CD8-positive, alpha-beta memory T cell (primary cell): Measurements from ENCODE around the gene BNIPL. TPM values are rescaled to one million over a fixed set of nuclear protein-coding genes. Genes with fewer than 3 reads are reported as not detected.

Experiments
- CTCF ChIA-PET: fragments of 350-600 bp; sonication (Branson Sonifier 250); formaldehyde crosslinking; loops from one replicate; lab custom pipeline; 2021; ENCODE audit warnings: antibody characterized with exemption; lab: Charles Lee
- POLR2A ChIA-PET: fragments of 350-600 bp; sonication (Branson Sonifier 250); formaldehyde crosslinking; loops from one replicate; lab custom pipeline; 2021; ENCODE audit warnings: antibody characterized with exemption; lab: Charles Lee
- DNase-seq, 5 donors: peaks; one replicate each; pipeline versions ENCODE4 v3.0.0 to v3.0.0-alpha.2; 2020 to 2022; ENCODE audit warnings: mixed read lengths in 1 of 5
- H3K27ac ChIP-seq: one replicate; pipeline ENCODE4 v1.7.0; 2013; ENCODE audit warnings: low read depth, mild to moderate bottlenecking, low read length, moderate library complexity
- H3K27me3 ChIP-seq: 2 replicates; pipeline ENCODE4 v1.7.0; 2013; ENCODE audit warnings: low read length, mild to moderate bottlenecking; ENCODE audit not compliant: insufficient read depth, poor library complexity, severe bottlenecking
- H3K36me3 ChIP-seq: 2 replicates; pipeline ENCODE4 v1.7.0; 2013; ENCODE audit warnings: mild to moderate bottlenecking, low read length, moderate library complexity; ENCODE audit not compliant: insufficient read depth
- H3K4me1 ChIP-seq: 2 replicates; pipeline ENCODE4 v1.7.0; 2013; ENCODE audit warnings: mild to moderate bottlenecking, low read length, moderate library complexity; ENCODE audit not compliant: insufficient read depth
- H3K4me3 ChIP-seq: 2 replicates; pipeline ENCODE4 v1.7.0; 2013; ENCODE audit warnings: mild to moderate bottlenecking, low read length
- H3K9me3 ChIP-seq: 2 replicates; pipeline ENCODE4 v1.7.0; 2013; ENCODE audit warnings: mild to moderate bottlenecking, low read length
- H3K27ac Mint-ChIP-seq, 8 donors: one replicate each; pipeline ENCODE4 v1.8.0; 2020 to 2021; ENCODE audit warnings: mixed read lengths in 8 of 8, mild to moderate bottlenecking in 6 of 8, inconsistent platforms in 3 of 8, moderate library complexity in 3 of 8
- H3K27me3 Mint-ChIP-seq, 2 donors: one replicate each; pipeline ENCODE4 v1.8.0; 2020 to 2021; ENCODE audit warnings: mixed read lengths in 2 of 2, mild to moderate bottlenecking in 1 of 2, moderate library complexity in 1 of 2
- H3K36me3 Mint-ChIP-seq, 3 donors: one replicate each; pipeline ENCODE4 v1.8.0; 2020 to 2021; ENCODE audit warnings: mixed read lengths in 3 of 3, inconsistent platforms in 1 of 3, mild to moderate bottlenecking in 1 of 3
- H3K4me1 Mint-ChIP-seq, 3 donors: one replicate each; pipeline ENCODE4 v1.8.0; 2020 to 2021; ENCODE audit warnings: mixed read lengths in 3 of 3, inconsistent platforms in 1 of 3, mild to moderate bottlenecking in 1 of 3
- H3K4me3 Mint-ChIP-seq, 7 donors: one replicate each; pipeline ENCODE4 v1.8.0; 2020 to 2021; ENCODE audit warnings: mixed read lengths in 7 of 7, mild to moderate bottlenecking in 6 of 7, moderate library complexity in 4 of 7, inconsistent platforms in 2 of 7
- H3K9me3 Mint-ChIP-seq, 5 donors: one replicate each; pipeline ENCODE4 v1.8.0; 2020 to 2022; ENCODE audit warnings: mixed read lengths in 5 of 5, mild to moderate bottlenecking in 3 of 5, moderate library complexity in 2 of 5, inconsistent platforms in 1 of 5
- polyA plus RNA-seq: library from polyadenylated mRNA; unstranded; fragments of 300-500 nt; fragmentation: Illumina TruSeq; gene quantifications from one replicate; pipeline ENCODE4 v1.2.3, GENCODE V29; 2021
- total RNA-seq, 2 experiments: library from RNA; stranded (reverse); gene quantifications; one replicate each; pipeline ENCODE4 v1.2.3, GENCODE V29; 2021

The BNIPL gene
- total and polyA plus RNA-seq, 3 experiments from 2014 or later, result 0.08 to 1.3 (median 0.75) TPM

DNA sequence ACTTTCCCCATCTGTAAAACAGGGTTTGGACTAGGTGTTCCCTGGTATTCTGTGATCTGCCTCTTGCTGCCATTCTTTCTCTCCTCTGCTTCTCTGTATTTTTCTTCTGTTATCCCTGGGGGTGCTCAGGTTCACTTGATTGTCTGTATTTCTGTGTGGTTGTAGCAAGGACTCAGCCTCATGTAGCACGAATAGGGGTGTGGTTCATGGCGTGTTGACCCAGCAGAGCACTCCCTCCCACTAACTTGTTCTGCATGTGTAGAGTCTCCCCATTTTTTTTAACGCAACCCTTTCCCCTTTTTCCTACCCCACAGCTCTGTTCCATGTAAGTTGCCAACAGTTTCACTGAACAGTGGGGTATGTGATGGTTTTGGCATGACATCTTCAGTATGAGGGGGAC, 1.2 kb upstream of the BNIPL start:
- no peak overlapping the region for H3K27ac ChIP-seq
- no peak overlapping the region for H3K4me3 Mint-ChIP-seq
- ChIA-PET POLR2A (no interaction called here), CTCF (no interaction called here)
- H3K36me3 Mint-ChIP-seq, result peaks cover 0 to 37% (median 16%) of the 10 kb centered on the region in 3 donors
- H3K4me1 ChIP-seq, result no peaks in the 10 kb centered on the region
- H3K27ac Mint-ChIP-seq, result peak overlapping the region in 5 of 8 donors; percentile 2 to 80 (median 59)
- no peaks in the 10 kb centered on the region for H3K9me3 ChIP-seq
- H3K27me3 Mint-ChIP-seq, result no peaks in the 10 kb centered on the region
- H3K4me1 Mint-ChIP-seq, result peaks cover 0 to 6% (median 4%) of the 10 kb centered on the region in 3 donors
- no peak for DNase-seq
- H3K27me3 ChIP-seq, result no peaks in the 10 kb centered on the region
- H3K4me3 ChIP-seq, result no peak overlapping the region
- H3K9me3 Mint-ChIP-seq, result no peaks in the 10 kb centered on the region
- peaks cover 16% of the 10 kb centered on the region for H3K36me3 ChIP-seq

DNA sequence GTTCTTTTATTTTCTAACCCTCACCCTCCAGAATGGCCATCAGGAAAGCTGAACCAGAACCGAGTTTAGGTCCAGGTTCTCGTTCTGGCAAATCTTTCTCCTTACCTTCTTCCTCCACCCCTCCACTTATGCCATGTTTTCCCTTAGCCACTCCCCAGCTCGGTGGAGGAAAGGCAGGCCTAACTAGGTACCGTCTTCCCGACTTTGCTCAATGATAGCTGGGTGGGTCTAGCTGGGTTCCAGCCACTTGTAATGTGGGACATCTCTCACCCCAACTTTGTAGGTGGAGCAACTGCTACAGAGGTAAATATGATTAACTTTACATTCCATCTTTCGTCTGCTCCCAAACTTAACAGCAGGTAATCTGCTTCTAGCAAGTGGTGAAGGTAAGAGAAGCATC, 646 bp downstream of the BNIPL start:
- Histone ChIP-seq H3K9me3 (no peaks in the 10 kb centered on the region), H3K36me3 (peaks cover 12% of the 10 kb centered on the region), H3K4me1 (no peaks in the 10 kb centered on the region), H3K27me3 (no peaks in the 10 kb centered on the region), H3K27ac (no peak overlapping the region), H3K4me3 (no peak overlapping the region)
- peaks cover 0 to 23% (median 10%) of the 10 kb centered on the region in 3 donors for H3K36me3 Mint-ChIP-seq
- no peaks in the 10 kb centered on the region for H3K9me3 Mint-ChIP-seq
- H3K27ac Mint-ChIP-seq, result peak overlapping the region in 4 of 8 donors; percentile 58 to 90 (median 66)
- CTCF ChIA-PET, result interaction anchor here (1.2 to 2.0 kb wide), 2 partner anchors 12 to 23 kb away, joined by 4 to 6 read pairs; partner anchors contain the start of genes CDC42SE1 and MLLT11
- no peak overlapping the region for H3K4me3 Mint-ChIP-seq
- DNase-seq, result no peak
- peaks cover 0 to 6% (median 4%) of the 10 kb centered on the region in 3 donors for H3K4me1 Mint-ChIP-seq
- no peaks in the 10 kb centered on the region for H3K27me3 Mint-ChIP-seq
- POLR2A ChIA-PET, result interaction anchor here (0.7 kb wide), 1 partner anchor 33 kb away, joined by 6 read pairs; no protein-coding TSS in a partner anchor

DNA sequence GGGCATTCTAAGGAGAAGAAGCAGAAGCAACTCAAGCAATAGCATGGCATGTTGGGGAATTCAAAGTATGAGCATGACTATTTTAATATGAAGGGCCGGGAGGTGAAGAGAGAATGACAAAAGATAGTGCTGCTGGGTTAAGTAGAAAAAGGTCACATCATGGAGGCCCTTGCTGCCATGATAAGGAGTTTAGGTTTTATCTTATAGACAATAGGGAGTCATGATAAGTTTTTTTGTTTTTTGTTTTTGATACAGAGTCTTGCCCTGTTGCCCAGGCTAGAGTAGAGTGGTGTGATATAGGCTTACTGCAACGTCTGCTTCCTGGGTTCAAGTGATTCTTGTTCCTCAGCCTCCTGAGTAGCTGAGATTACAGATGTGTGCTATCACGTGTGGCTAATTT, 3.1 kb downstream of the BNIPL start:
- H3K4me3 ChIP-seq, result no peak overlapping the region
- Mint-ChIP-seq H3K27me3 (no peaks in the 10 kb centered on the region), H3K36me3 (peaks cover 0 to 13% (median 9%) of the 10 kb centered on the region in 3 donors), H3K9me3 (no peaks in the 10 kb centered on the region), H3K4me3 (no peak overlapping the region), H3K4me1 (peaks cover 10 to 19% (median 12%) of the 10 kb centered on the region in 3 donors), H3K27ac (peak overlapping the region in 1 of 8 donors; percentile 15)
- H3K27ac ChIP-seq, result no peak overlapping the region
- H3K4me1 ChIP-seq, result peaks cover 8% of the 10 kb centered on the region
- no peaks in the 10 kb centered on the region for H3K27me3 ChIP-seq
- H3K9me3 ChIP-seq, result no peaks in the 10 kb centered on the region
- ChIA-PET CTCF (interaction anchor here (3.7 kb wide), 1 partner anchor 15 kb away, joined by 13 read pairs; no protein-coding TSS in a partner anchor), POLR2A (no interaction called here)
- DNase-seq, result no peak
- peaks cover 4% of the 10 kb centered on the region for H3K36me3 ChIP-seq

DNA sequence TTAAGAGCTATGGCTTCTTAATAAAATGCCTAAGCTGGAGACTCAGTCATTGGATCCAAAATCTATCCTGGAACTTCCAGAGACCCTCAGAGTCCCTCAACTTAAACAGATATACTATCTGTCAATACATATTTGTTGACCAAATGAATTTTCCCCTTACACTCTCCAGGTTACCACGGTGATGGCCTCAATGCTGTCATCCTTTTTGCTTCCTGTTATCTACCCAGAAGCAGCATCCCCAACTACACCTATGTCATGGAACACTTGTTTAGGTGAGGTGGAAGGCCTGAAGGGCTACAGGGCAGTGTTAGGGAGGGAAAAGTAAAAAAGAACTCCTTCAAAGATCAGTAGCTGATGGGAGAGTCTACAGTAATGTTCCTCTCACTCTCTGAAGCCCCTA, 6.8 kb downstream of the BNIPL start:
- no peaks in the 10 kb centered on the region for H3K36me3 ChIP-seq
- H3K36me3 Mint-ChIP-seq, result peaks cover 0 to 7% (median 1%) of the 10 kb centered on the region in 3 donors
- no peaks in the 10 kb centered on the region for H3K27me3 ChIP-seq
- no peaks in the 10 kb centered on the region for H3K9me3 ChIP-seq
- peak in 1 of 5 donors; percentile 53 for DNase-seq
- H3K27me3 Mint-ChIP-seq, result no peaks in the 10 kb centered on the region
- H3K4me3 Mint-ChIP-seq, result no peak overlapping the region
- ChIA-PET CTCF (interaction anchor here (1.2 to 8.9 kb wide), 5 partner anchors 14 to 36 kb away, joined by 3 to 94 read pairs (median 8); partner anchors contain the start of genes CDC42SE1, GABPB2, MINDY1 and MLLT11), POLR2A (no interaction called here)
- H3K4me1 ChIP-seq, result peaks cover 21% of the 10 kb centered on the region
- no peak overlapping the region for H3K27ac ChIP-seq
- no peak overlapping the region for H3K4me3 ChIP-seq
- peak overlapping the region in 4 of 8 donors; percentile 26 to 81 (median 74) for H3K27ac Mint-ChIP-seq
- H3K4me1 Mint-ChIP-seq, result peaks cover 24 to 35% (median 31%) of the 10 kb centered on the region in 3 donors
- peaks cover 0 to 1% (median 0%) of the 10 kb centered on the region in 5 donors for H3K9me3 Mint-ChIP-seq

DNA sequence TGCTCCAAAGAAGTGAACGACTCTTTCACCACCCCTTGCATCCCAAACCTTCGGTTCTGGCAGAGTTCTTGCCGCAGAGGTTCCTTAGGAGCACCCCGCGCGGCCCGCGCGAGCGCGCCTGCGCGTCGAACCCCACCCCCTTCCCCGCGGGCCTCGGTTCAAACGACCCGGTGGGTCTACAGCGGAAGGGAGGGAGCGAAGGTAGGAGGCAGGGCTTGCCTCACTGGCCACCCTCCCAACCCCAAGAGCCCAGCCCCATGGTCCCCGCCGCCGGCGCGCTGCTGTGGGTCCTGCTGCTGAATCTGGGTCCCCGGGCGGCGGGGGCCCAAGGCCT, 11.2 kb downstream of the BNIPL start, which contains the start of gene C1orf56:
Gene C1orf56 (plus strand): TSS at position 161 of the 334 bp plus-strand sequence. CDS start 97 bp downstream, at position 258.
- Histone ChIP-seq H3K27me3 (no peaks in the 10 kb centered on the region), H3K4me3 (peak within 1 kb of the TSS; percentile 76), H3K27ac (peak within 1 kb of the TSS; percentile 53), H3K36me3 (peaks cover 12% of the 10 kb centered on the region), H3K4me1 (peaks cover 52% of the 10 kb centered on the region), H3K9me3 (no peaks in the 10 kb centered on the region)
- Mint-ChIP-seq H3K27ac (peak within 1 kb of the TSS; percentile 87 to 98 (median 93)), H3K27me3 (no peaks in the 10 kb centered on the region), H3K9me3 (peaks cover 0 to 1% (median 0%) of the 10 kb centered on the region in 5 donors), H3K4me3 (peak within 1 kb of the TSS; percentile 88 to 96 (median 91)), H3K4me1 (peaks cover 61 to 77% (median 74%) of the 10 kb centered on the region in 3 donors), H3K36me3 (peaks cover 0 to 22% (median 5%) of the 10 kb centered on the region in 3 donors)
- CTCF ChIA-PET, result interaction anchor here (0.6 to 8.9 kb wide), 14 partner anchors 12 to 791 kb away, joined by 3 to 94 read pairs (median 4); partner anchors contain the start of genes CDC42SE1, GABPB2, MLLT11 and TNFAIP8L2
- POLR2A ChIA-PET, result interaction anchor here (0.6 to 5.6 kb wide), 4 partner anchors 11 to 51 kb away, joined by 3 to 88 read pairs (median 6); partner anchors contain the start of genes CDC42SE1, MINDY1 and MLLT11
- peak; percentile 46 to 78 (median 58) for DNase-seq

DNA sequence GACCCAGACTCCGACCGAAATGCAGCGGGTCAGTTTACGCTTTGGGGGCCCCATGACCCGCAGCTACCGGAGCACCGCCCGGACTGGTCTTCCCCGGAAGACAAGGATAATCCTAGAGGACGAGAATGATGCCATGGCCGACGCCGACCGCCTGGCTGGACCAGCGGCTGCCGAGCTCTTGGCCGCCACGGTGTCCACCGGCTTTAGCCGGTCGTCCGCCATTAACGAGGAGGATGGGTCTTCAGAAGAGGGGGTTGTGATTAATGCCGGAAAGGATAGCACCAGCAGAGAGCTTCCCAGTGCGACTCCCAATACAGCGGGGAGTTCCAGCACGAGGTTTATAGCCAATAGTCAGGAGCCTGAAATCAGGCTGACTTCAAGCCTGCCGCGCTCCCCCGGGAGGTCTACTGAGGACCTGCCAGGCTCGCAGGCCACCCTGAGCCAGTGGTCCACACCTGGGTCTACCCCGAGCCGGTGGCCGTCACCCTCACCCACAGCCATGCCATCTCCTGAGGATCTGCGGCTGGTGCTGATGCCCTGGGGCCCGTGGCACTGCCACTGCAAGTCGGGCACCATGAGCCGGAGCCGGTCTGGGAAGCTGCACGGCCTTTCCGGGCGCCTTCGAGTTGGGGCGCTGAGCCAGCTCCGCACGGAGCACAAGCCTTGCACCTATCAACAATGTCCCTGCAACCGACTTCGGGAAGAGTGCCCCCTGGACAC, 11.7 kb downstream of the BNIPL start:
- Histone ChIP-seq H3K27me3 (no peaks in the 10 kb centered on the region), H3K9me3 (no peaks in the 10 kb centered on the region), H3K36me3 (peaks cover 17% of the 10 kb centered on the region), H3K27ac (peak overlapping the region; percentile 53), H3K4me1 (peaks cover 54% of the 10 kb centered on the region), H3K4me3 (peak overlapping the region; percentile 76)
- ChIA-PET CTCF (interaction anchor here (0.6 to 8.9 kb wide), 16 partner anchors 11 to 792 kb away, joined by 3 to 94 read pairs (median 3); partner anchors contain the start of genes CDC42SE1, GABPB2, MINDY1 and MLLT11), POLR2A (interaction anchor here (0.5 to 5.6 kb wide), 5 partner anchors 11 to 52 kb away, joined by 3 to 88 read pairs (median 3); partner anchors contain the start of genes CDC42SE1, MINDY1 and MLLT11)
- H3K27ac Mint-ChIP-seq, result peak overlapping the region; percentile 87 to 98 (median 93)
- peak overlapping the region; percentile 88 to 96 (median 91) for H3K4me3 Mint-ChIP-seq
- H3K36me3 Mint-ChIP-seq, result peaks cover 0 to 27% (median 6%) of the 10 kb centered on the region in 3 donors
- no peaks in the 10 kb centered on the region for H3K27me3 Mint-ChIP-seq
- H3K4me1 Mint-ChIP-seq, result peaks cover 63 to 78% (median 74%) of the 10 kb centered on the region in 3 donors
- H3K9me3 Mint-ChIP-seq, result peaks cover 0 to 1% (median 0%) of the 10 kb centered on the region in 5 donors
- DNase-seq, result peak; percentile 38 to 76 (median 63)

DNA sequence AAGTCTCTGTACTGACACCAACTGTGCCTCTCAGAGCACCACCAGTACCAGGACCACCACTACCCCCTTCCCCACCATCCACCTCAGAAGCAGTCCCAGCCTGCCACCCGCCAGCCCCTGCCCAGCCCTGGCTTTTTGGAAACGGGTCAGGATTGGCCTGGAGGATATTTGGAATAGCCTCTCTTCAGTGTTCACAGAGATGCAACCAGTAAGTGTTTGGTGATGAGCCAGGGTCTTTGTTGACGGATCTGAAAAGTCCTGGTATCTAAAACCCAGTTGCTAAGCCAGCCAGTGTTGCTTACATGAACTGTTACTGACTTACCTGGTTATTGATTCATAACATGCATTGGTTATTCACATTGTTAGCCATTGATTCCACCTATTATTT, 12.3 kb downstream of the BNIPL start:
- Histone ChIP-seq H3K27me3 (no peaks in the 10 kb centered on the region), H3K4me3 (peak overlapping the region; percentile 76), H3K9me3 (no peaks in the 10 kb centered on the region), H3K36me3 (peaks cover 22% of the 10 kb centered on the region), H3K4me1 (peaks cover 55% of the 10 kb centered on the region), H3K27ac (peak overlapping the region; percentile 53)
- no peak for DNase-seq
- peaks cover 0 to 32% (median 5%) of the 10 kb centered on the region in 3 donors for H3K36me3 Mint-ChIP-seq
- H3K4me1 Mint-ChIP-seq, result peaks cover 62 to 78% (median 70%) of the 10 kb centered on the region in 3 donors
- H3K9me3 Mint-ChIP-seq, result peaks cover 0 to 1% (median 0%) of the 10 kb centered on the region in 5 donors
- H3K27me3 Mint-ChIP-seq, result no peaks in the 10 kb centered on the region
- ChIA-PET POLR2A (interaction anchor here (0.5 to 5.6 kb wide), 2 partner anchors 10 to 17 kb away, joined by 3 to 88 read pairs; partner anchors contain the start of genes CDC42SE1 and MLLT11), CTCF (interaction anchor here (0.6 to 8.9 kb wide), 12 partner anchors 10 to 108 kb away, joined by 3 to 94 read pairs (median 4); partner anchors contain the start of genes CDC42SE1, GABPB2, MINDY1 and MLLT11)
- peak overlapping the region; percentile 88 to 96 (median 91) for H3K4me3 Mint-ChIP-seq
- peak overlapping the region; percentile 87 to 98 (median 93) for H3K27ac Mint-ChIP-seq
